NCI-H1417 (cell line): ENCODE data around the gene ERC2.

Experiments used
- DNase-seq, 3 experiments: peaks; one replicate each; lab custom pipeline; 2025; lab: John Stamatoyannopoulos, UW

Gene ERC2

DNA sequence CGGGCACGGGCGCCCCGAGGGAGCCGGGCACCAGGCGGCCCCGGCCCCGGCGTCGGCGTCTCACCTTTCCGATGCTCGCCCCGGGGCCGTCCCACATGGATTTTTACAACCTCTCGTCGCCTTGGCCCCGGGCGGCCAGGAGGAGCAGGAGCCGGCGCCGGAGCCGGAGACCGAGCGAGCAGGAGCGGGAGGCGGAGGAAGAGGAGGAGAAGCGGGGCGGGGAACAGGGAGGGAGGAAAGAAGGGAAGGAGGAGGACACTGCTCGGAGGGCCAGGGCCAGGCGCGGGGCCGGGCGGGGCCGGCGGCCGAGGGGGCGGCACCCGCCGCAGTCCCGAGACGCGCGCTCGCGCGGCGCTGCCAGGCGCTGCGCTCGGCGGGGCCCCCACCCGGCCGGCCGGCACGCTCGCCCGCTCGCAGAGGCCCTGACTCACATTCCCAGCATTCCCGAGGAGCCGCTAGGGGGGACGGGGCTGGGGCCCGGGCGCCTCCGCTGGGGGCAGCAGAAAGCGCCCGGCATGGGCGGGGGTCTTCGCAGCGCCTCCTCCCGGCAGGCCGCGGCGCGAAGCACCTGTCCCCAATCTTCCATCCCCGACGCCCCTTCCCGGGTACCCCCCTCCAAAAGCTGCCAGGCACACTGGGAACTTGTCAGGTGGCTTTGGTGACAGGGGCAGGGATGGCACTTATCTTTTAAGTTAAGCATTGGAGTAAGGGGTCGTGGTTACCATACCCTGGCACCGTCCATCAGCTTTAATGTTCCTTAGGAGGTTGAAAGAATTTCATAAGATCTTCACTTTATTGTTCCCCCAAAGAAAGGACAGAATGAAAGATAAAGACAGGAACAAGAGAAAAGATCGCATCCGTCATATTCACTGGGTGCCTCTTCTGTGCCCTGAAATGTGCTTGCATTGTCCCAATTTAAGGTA lies at the start of gene ERC2:
TSS of gene ERC2 (minus strand) at position 284 of the 923 bp plus-strand sequence.
- peak in 2 of 3 experiments; percentile 74 to 76 for DNase-seq

- no peak for DNase-seq
Observed at GRCh38 chr3:56502738-56503137, 34.5 kb upstream of the ERC2 start.

DNA sequence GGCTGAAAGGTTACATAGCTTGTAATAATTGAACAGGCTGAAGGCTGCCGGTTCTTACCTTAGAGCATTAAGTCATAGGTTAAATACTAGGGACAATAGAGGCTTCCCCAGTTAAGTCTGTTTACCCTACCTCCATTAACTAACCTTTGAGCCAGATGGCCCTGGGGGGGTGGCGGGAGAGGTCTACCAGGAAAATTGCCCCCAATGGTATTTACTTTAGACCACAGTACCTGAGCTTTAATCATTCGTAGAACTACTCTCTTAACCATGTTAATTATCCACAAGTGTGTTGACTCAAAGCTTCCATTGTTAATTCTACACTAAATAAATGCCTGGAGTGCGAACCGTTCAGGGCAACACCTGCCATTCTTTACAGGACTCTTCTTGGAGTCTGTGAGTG lies 28.1 kb upstream of the ERC2 start:
- peak in 2 of 3 experiments; percentile 85 to 96 for DNase-seq

GRCh38 chr3:56494679-56495322 lies 26.5 kb upstream of the ERC2 start:
- DNase-seq, result peak; percentile 26 to 72 (median 67)

DNA sequence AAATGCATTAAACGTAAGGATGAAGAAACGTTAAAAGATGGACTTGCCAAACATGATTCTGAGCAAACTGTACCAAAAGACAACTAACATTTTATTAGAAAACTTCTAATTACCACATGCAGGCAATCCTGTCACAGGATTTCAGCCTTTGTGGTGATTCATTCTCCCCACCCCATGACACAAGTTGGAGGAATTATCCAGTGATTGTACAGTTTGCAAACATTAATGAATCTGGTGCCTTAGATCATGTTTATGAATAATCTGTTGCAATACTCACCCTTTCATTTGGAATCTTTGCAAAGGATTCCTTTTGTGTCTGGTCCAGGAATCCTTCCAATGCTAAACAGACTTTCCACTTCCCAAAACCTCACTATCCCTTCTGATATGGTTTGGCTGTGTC lies 23.3 kb upstream of the ERC2 start:
- no peak for DNase-seq

DNA sequence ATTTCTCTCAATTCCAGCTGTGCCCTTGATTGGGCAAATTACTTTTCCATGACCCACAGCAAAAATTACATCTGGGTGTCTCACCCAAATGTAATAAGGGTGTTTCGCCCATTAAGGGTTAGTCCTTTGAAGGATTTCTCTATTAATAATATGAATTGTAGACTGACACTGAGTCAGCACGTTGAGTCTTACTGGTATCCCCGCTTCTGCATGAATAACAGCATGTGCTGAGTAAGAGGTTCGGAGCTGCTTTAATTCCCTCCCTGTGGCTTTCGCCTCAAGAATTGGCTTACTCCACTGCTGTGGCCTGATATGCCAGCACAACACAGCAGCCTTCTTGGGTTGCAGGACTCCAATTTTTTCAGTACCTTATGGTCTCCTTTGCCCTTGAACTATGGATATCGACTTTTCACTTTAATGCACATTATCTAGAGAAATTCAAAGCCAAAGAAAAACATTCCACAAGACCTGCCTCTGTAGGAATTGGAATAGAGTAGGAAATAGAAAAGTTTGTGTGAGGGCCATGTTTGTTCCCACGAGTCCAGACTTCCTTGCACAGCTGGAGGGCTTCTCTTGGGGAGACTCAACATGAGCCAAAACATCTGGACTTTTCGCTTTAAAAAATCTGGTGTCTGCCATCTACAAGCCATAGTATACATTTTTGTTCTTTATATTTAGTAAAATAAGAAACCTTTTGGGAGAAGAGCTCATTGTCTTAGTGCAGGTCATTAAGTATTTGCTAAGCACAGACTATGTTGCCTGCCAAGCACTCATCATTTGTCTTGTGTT lies 20.7 kb upstream of the ERC2 start:
- DNase-seq, result no peak

DNA sequence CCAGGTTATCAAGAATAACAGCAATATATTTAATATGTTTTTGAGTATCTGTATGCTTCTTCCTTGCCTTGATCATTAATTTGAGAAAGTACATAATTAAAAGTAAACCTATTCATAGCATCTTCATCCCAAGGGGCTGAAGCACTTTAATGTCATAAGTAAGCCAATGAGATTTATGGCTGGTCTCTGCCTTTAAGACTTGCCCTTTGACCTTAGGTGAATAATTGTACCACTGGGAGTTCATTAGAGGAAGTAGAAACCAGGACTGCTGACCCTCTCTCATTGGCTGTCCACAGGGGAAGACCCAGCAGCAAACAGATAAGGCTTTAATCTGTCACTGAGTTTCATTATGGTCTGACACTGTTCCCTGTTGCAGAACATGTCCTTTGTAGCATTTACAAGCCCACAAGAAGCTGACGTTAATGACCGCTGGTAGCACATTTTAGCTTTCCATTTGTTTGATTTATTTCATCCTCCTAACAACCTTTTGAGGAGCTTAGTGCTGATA lies 16.3 kb upstream of the ERC2 start:
- peak in 1 of 3 experiments; percentile 12 for DNase-seq

DNA sequence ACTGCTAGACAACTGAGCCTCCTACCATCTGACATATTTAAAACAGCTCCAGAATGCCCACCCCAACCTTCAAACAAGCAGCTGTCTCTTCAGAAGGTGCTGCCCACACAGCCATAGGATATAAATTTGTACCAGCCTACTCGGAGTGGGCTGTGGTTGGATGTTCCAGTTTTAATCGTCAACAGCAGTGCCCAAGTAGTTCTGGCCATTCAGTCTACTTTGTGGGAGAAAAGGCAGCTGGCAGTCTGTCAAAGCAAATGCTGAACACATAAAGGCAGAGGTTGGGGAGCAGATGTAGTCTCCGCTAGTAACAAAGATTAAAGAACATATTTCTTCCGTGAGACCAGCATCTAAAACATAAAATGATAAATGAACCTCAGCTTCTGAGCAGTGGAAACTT lies 15.9 kb upstream of the ERC2 start:
- peak in 1 of 3 experiments; percentile 12 for DNase-seq

DNA sequence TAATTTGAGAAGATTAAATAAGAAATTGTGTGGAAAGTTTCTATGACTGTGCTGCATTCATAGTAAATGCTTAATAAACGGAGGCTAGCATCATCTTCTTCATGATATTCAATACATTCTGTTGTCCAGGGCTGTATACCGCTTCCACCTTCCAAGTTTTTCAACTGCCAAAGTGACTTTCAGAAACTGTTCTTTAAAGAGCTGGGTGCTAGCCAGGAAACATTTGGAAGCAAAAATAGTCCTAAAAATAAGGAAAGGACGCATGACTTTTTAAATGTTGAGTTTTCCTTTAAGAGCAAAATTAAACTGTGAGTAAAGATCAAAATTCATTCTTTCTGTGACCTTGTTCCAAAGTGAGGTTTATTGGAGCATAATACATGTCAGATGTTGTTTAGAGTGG lies 9.4 kb upstream of the ERC2 start:
- DNase-seq, result no peak

DNA sequence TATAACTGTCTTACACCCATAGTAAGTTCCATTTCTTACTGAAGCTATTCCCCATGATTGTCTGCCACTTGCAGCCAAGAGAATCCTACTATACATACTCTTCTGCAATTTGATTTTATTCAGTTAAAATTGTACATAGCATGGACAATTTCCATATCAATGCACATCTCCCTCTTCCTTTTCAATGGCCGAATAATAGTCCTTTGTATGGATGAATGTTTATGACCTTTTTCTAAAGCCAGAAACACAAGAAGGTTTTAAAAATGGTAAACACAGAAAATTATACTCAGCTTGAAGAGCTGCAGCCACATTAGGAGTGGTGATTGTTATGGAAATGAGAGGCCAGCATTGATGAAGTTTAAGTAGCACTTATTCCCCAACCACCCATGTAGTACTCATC lies 8.5 kb upstream of the ERC2 start:
- no peak for DNase-seq

DNA sequence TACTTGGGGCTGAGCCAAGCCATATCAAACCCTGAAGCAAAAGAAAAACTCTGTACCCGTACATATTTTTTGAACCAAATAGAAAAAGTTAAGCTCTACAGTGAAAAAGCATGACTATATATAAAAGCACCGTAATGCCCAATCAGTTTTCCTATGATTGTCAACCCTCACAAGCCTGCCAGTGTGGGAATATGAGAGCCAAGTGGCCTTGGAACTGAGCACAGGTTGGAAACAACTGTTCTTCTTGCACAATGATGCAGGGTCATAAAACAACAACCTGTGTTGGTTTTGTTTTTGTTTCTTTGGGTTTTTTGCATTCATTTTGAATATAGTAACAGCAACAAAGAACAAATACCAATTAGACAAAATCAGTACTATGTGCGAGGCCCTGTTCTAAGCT lies 3.5 kb upstream of the ERC2 start:
- no peak for DNase-seq

DNA sequence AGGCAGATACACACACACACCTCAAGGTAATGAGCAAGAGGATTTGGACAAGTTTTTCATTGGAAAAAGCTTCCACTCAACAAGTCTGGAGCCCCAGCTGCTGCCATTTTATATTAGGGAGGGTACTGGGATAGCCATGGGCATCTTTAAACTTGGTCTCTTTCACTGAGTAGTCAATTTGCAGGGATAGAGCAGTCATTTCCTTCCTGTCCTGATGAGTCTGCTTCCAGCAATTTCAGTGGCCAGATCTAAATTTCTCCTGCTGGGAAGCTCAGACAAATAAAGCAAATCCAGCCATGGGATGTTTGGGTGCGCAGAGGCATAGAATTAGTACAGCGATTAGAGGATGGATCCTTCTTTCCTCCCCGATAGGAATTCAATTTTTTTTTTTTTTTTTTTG lies 874 bp upstream of the ERC2 start:
- no peak for DNase-seq

DNA sequence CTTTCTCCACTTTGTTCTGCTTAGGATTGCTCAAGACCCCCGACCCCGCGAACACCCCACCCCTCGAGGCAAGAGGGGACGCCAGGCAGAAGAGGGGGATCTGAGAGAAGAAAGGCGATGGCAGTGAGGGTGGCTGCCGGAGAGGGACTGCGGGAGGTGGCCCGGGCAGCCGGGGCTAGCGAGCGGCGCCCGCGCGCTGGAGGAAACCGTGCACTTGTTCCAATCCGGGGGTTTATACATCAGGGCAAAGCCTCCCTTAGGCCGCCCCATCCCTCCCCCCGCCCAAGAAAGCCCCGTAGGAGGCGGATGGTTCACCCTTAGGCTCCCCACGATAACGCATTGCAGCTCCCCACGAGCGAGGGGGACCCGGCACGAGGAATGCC lies 475 bp downstream of the ERC2 start:
- DNase-seq, result peak in 2 of 3 experiments; percentile 64 to 74

DNA sequence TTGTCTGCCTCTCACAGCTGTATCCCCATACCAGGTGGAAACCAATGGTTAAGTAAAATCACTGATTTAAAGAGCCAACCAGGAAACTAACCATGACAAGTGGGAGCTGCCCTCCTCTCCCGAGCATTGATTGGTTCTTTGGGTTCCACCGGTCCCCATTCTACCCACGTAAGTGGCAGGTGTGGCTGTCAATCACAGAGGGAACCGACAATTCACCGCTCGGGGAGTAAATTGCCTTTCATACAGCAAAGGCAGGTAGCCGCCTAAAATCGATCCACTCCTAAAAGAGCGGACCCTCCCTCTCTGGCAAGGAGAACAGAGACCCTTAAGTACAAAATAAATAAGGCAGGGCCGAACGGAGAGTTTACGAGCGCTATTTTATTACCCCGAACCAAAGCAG lies 1.2 kb downstream of the ERC2 start:
- peak; percentile 87 to 96 (median 90) for DNase-seq

DNA sequence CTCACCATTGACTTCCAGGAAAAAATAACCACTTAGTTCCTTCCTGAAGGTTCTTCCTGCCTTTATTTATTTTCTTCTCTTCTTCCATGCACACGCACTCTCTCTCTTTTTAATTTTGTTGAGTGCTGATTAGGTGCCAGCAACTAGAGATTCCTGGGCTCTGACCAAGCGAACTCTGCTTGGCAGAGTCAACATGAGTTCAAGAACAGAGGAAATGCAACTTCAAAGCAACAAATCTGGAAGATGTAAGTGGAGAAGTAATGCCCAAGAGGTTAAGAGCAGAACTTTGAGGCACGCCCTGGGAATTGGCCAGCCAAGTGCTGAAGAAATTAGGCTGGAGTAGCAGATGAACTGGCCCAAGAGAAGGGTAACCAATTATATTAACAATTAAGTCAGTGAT lies 8.5 kb downstream of the ERC2 start:
- DNase-seq, result no peak

- no peak for DNase-seq
Observed at GRCh38 chr3:56459104-56459496, 9.2 kb downstream of the ERC2 start.

GRCh38 chr3:56458496-56459103 lies 9.7 kb downstream of the ERC2 start:
- DNase-seq, result no peak

- no peak for DNase-seq
Observed at GRCh38 chr3:56456117-56456516, 12.2 kb downstream of the ERC2 start.

- DNase-seq, result no peak
Observed at GRCh38 chr3:56453011-56453410, 15.3 kb downstream of the ERC2 start.

GRCh38 chr3:56452085-56452484 lies 16.2 kb downstream of the ERC2 start:
- DNase-seq, result no peak

GRCh38 chr3:56443372-56443771 lies 24.9 kb downstream of the ERC2 start:
- no peak for DNase-seq

DNA sequence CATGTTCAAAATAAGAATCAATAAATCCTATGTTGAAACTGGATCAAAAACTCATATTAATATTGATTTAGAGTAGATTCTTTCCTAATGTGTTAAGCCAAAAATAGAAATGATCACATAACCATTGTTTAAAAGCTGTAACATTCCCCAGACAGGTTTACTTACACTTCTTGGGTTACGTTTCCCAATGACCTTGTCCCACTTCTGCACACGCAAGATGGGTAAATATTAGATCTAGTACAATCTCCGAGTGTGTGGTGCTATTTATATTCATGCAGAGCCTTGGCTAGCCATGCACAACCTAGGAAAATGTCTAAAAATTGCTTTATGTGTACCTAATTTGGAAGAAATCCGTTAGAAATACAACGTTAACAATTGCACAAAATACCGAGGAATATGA lies 39.6 kb downstream of the ERC2 start:
- no peak for DNase-seq
